HG02981 (cell line): ENCODE results near the gene GRIN2B.

ENCODE experiments used
- ATAC-seq: cut with Tn5 transposase; IDR thresholded peaks from one replicate; pipeline ENCODE4 v1.9.1; 2021; ENCODE audit warnings: mild to moderate bottlenecking, moderate library complexity; ENCODE audit not compliant: unreplicated experiment

Gene GRIN2B

GRCh38 chr12:13959131-13959723 lies 22.2 kb downstream of the GRIN2B start:
- no peak for ATAC-seq

GRCh38 chr12:13957576-13957975 lies 23.8 kb downstream of the GRIN2B start:
- ATAC-seq, result no peak

- no peak for ATAC-seq
Measured at GRCh38 chr12:13956060-13956590, 25.3 kb downstream of the GRIN2B start.

GRCh38 chr12:13952096-13952495 lies 29.3 kb downstream of the GRIN2B start:
- no peak for ATAC-seq

GRCh38 chr12:13950502-13950901 lies 30.9 kb downstream of the GRIN2B start:
- no peak for ATAC-seq

GRCh38 chr12:13948621-13949020 lies 32.8 kb downstream of the GRIN2B start:
- no peak for ATAC-seq

- no peak for ATAC-seq
Measured at GRCh38 chr12:13947276-13947946, 34.0 kb downstream of the GRIN2B start.

- ATAC-seq, result no peak
Measured at GRCh38 chr12:13945641-13946040, 35.8 kb downstream of the GRIN2B start.

GRCh38 chr12:13945236-13945635 lies 36.2 kb downstream of the GRIN2B start:
- no peak for ATAC-seq

- no peak for ATAC-seq
Measured at GRCh38 chr12:13942826-13943225, 38.6 kb downstream of the GRIN2B start.

- ATAC-seq, result no peak
Measured at GRCh38 chr12:13941258-13942249, 39.8 kb downstream of the GRIN2B start.

- no peak for ATAC-seq
Measured at GRCh38 chr12:13940335-13940865, 41.0 kb downstream of the GRIN2B start.

GRCh38 chr12:13937735-13938134 lies 43.7 kb downstream of the GRIN2B start:
- ATAC-seq, result no peak

GRCh38 chr12:13935169-13935568 lies 46.2 kb downstream of the GRIN2B start:
- no peak for ATAC-seq
